HCT116 (cell line): Measurements from ENCODE around the gene SERTAD2. TPM values are rescaled to one million over a fixed set of nuclear protein-coding genes. Genes with fewer than 3 reads are reported as not detected.

ENCODE experiments used
- ATAC-seq: fragments of 200-7000 bp; cut with Tn5 transposase; 2 replicates; pipeline ENCODE4 v1.9.1; 2020; ENCODE audit warnings: mild to moderate bottlenecking, moderate library complexity
- BruUV-seq: library from RNA; stranded (reverse); fragments of 400-500 nt; replicated peaks from 2 replicates; lab custom pipeline; 2021; lab: Mats Ljungman, UMichigan
- CTCF ChIA-PET: fragments of 300-600 bp; sonication (Branson Sonifier 250); formaldehyde crosslinking; loops from one replicate; lab custom pipeline; 2021; ENCODE audit warnings: antibody characterized with exemption; lab: Charles Lee
- POLR2A ChIA-PET: fragments of 300-600, 350-600 bp; sonication (Branson Sonifier 250); formaldehyde crosslinking; loops from one replicate; lab custom pipeline; 2021; ENCODE audit warnings: antibody characterized with exemption; lab: Charles Lee
- RAD21 ChIA-PET, 2 experiments: fragments of 300-600 bp; sonication (Branson Sonifier 250); formaldehyde crosslinking; loops; one replicate each; lab custom pipeline; 2023; ENCODE audit warnings: low total read pairs in 2 of 2; ENCODE audit not compliant: uncharacterized antibody in 2 of 2, unreplicated experiment in 2 of 2, low non-redundant PET in 1 of 2; lab: Charles Lee
- DNase-seq: peaks from one replicate; pipeline ENCODE4 v3.0.0-alpha.2; 2010; ENCODE audit warnings: low read depth, low spot score
- H2AFZ ChIP-seq: fragments of 200-600 bp; shearing (Covaris generic), sonication (generic); 2 replicates; pipeline ENCODE4 v1.6.1; 2017; ENCODE audit warnings: low read depth, mixed run types, mixed read lengths, antibody characterized with exemption, low read length; ENCODE audit not compliant: poor library complexity, severe bottlenecking
- H3K27ac ChIP-seq: 2 replicates; pipeline ENCODE4 v1.5.1; 2012; ENCODE audit warnings: low read depth, low read length
- H3K27me3 ChIP-seq: fragments of 200-600 bp; sonication (generic); 2 replicates; pipeline ENCODE4 v1.6.1; 2016; ENCODE audit warnings: mixed run types, low read length, mixed read lengths; ENCODE audit not compliant: insufficient read depth
- H3K36me3 ChIP-seq, 2 experiments: fragments of 200-500 bp in 1 of 2; fragments of 200-600 bp in 1 of 2; sonication (Bioruptor generic) in 1 of 2; sonication (generic) in 1 of 2; 2 replicates each; pipeline versions ENCODE4 v1.5.1 to v1.6.1; 2014 to 2016; ENCODE audit warnings: low read length in 2 of 2, inconsistent platforms in 1 of 2, mixed read lengths in 1 of 2, mixed run types in 1 of 2; ENCODE audit not compliant: insufficient read depth in 2 of 2, control insufficient read depth in 1 of 2
- H3K4me1 ChIP-seq, 2 experiments: fragments of 200-600 bp in 1 of 2; sonication (generic) in 1 of 2; 2 replicates each; pipeline versions ENCODE4 v1.5.1 to v1.6.1; 2012 to 2017; ENCODE audit warnings: low read length in 2 of 2, inconsistent platforms in 1 of 2, mild to moderate bottlenecking in 1 of 2, mixed read lengths in 1 of 2, mixed run types in 1 of 2, moderate library complexity in 1 of 2; ENCODE audit not compliant: insufficient read depth in 2 of 2, control insufficient read depth in 1 of 2
- H3K4me2 ChIP-seq: fragments of 200-600 bp; sonication (generic); 2 replicates; pipeline ENCODE4 v1.6.1; 2017; ENCODE audit warnings: mixed run types, low read length, mixed read lengths
- H3K4me3 ChIP-seq, 2 experiments: fragments of 200-600 bp in 1 of 2; sonication (generic) in 1 of 2; replicated peaks in 1 of 2; 2 replicates each; pipeline ENCODE4 v1.5.1; 2011 to 2016; ENCODE audit warnings: low read length in 2 of 2, control low read depth in 1 of 2, low read depth in 1 of 2, mild to moderate bottlenecking in 1 of 2, mixed read lengths in 1 of 2, mixed run types in 1 of 2
- H3K79me2 ChIP-seq: fragments of 200-600 bp; sonication (generic); 2 replicates; pipeline ENCODE4 v1.6.1; 2017; ENCODE audit warnings: mild to moderate bottlenecking, mixed run types, low read length, moderate library complexity, mixed read lengths; ENCODE audit not compliant: insufficient read depth
- H3K9ac ChIP-seq: fragments of 200-600 bp; sonication (generic); 2 replicates; pipeline ENCODE4 v1.6.1; 2016; ENCODE audit warnings: low read length, mixed read lengths
- H3K9me2 ChIP-seq: fragments of 200-600 bp; sonication (generic), shearing (Covaris generic); 2 replicates; pipeline ENCODE4 v1.6.1; 2017; ENCODE audit warnings: mixed run types, mild to moderate bottlenecking, moderate library complexity; ENCODE audit not compliant: insufficient read depth
- H3K9me3 ChIP-seq, 2 experiments: fragments of 200-500 bp in 1 of 2; fragments of 200-600 bp in 1 of 2; sonication (Bioruptor generic) in 1 of 2; sonication (generic) in 1 of 2; 2 replicates each; pipeline ENCODE4 v1.6.1; 2014 to 2017; ENCODE audit warnings: low read length in 2 of 2, mixed read lengths in 2 of 2, inconsistent platforms in 1 of 2, low read depth in 1 of 2, mild to moderate bottlenecking in 1 of 2, mixed run types in 1 of 2, moderate library complexity in 1 of 2; ENCODE audit not compliant: control insufficient read depth in 1 of 2, insufficient read depth in 1 of 2
- H4K20me1 ChIP-seq: fragments of 200-600 bp; sonication (generic), shearing (Covaris generic); 2 replicates; pipeline ENCODE4 v1.6.1; 2017; ENCODE audit warnings: mixed run types, mild to moderate bottlenecking, moderate library complexity; ENCODE audit not compliant: insufficient read depth
- CEBPB ChIP-seq: IDR thresholded peaks from 2 replicates; pipeline ENCODE4 v1.6.1; 2012; ENCODE audit warnings: low read depth
- EGR1 ChIP-seq: IDR thresholded peaks from 2 replicates; pipeline ENCODE4 v1.6.1; 2012; ENCODE audit warnings: low read depth
- ELF1 ChIP-seq: IDR thresholded peaks from 2 replicates; pipeline ENCODE4 v1.6.1; 2012; ENCODE audit warnings: low read depth, borderline replicate concordance
- EZH2 ChIP-seq: fragments of 200-600 bp; sonication (generic); IDR thresholded peaks from 2 replicates; pipeline ENCODE4 v1.6.1; 2017; ENCODE audit warnings: antibody characterized with exemption, mixed run types
- FOSL1 ChIP-seq: IDR thresholded peaks from 2 replicates; pipeline ENCODE4 v1.6.1; 2012; ENCODE audit warnings: low read depth
- RAD21 ChIP-seq: IDR thresholded peaks from 2 replicates; pipeline ENCODE4 v1.6.1; 2012; ENCODE audit warnings: low read depth, mild to moderate bottlenecking
- TCF7L2 ChIP-seq: IDR thresholded peaks from 2 replicates; pipeline ENCODE4 v1.7.0; 2011; ENCODE audit warnings: borderline replicate concordance, inconsistent platforms; ENCODE audit not compliant: insufficient read depth, insufficient read length; ENCODE audit errors: extremely low read depth
- YY1 ChIP-seq: IDR thresholded peaks from 2 replicates; pipeline ENCODE4 v1.6.1; 2011; ENCODE audit warnings: low read length, low read depth, moderate library complexity, mild to moderate bottlenecking; ENCODE audit not compliant: insufficient replicate concordance; ENCODE audit errors: extremely low read depth
- ZNF274 ChIP-seq: fragments of 200-500 bp; sonication (Bioruptor generic); IDR thresholded peaks from 2 replicates; pipeline ENCODE4 v1.6.1; 2014; ENCODE audit warnings: mild to moderate bottlenecking, low read depth, low read length, inconsistent platforms
- intact Hi-C: fragments of 100-400 bp; cut with micrococcal nuclease; formaldehyde crosslinking; loops from 2 replicates; pipeline ENCODE4 v1.10.0; 2022
- total RNA-seq: library from RNA; stranded (reverse); gene quantifications from one replicate; pipeline ENCODE4 v1.2.1, GENCODE V29; 2021; ENCODE audit not compliant: unreplicated experiment
- TF ChIP-seq, protein P1 (sequence below), 3 experiments: fragments of 200-600 bp in 1 of 3; sonication (generic) in 1 of 3; IDR thresholded peaks in 2 of 3; conservative IDR thresholded peaks in 1 of 3; 2 replicates each; pipeline ENCODE4 v1.5.1; 2012 to 2017; ENCODE audit warnings: low read depth in 2 of 3, low read length in 2 of 3, antibody characterized with exemption in 1 of 3, borderline replicate concordance in 1 of 3, control low read depth in 1 of 3, mild to moderate bottlenecking in 1 of 3, mixed read lengths in 1 of 3, mixed run types in 1 of 3, moderate library complexity in 1 of 3; ENCODE audit not compliant: insufficient read depth in 1 of 3
- TF ChIP-seq, protein P2 (sequence below): IDR thresholded peaks from 2 replicates; pipeline ENCODE4 v1.6.1; 2012
- TF ChIP-seq, protein P3 (sequence below): IDR thresholded peaks from 2 replicates; pipeline ENCODE4 v1.6.1; 2012

Gene SERTAD2
- total RNA-seq, 1 experiment from 2014 or later: 80.1 TPM

DNA sequence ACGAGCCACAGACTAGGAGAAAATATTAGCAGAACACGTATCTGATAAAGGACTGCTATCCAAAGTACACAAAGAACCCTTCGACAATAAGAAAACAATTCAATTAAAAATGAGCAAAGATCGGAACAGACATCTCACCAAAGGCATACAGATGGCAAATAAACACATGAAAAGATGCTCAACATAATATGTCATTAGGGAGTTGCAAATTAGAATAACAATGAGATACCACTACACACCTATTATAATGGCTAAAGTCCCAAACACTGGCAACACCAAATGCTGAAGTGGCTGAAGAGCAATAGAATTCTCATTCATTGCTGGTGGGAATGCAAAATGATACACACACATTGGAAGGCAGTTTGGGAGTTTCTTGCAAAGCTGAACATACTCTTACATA, 33.1 kb downstream of the SERTAD2 start:
- no peaks in the 10 kb centered on the region for H3K27me3 ChIP-seq
- no peaks in the 10 kb centered on the region for H4K20me1 ChIP-seq
- H3K36me3 ChIP-seq: no peaks in the 10 kb centered on the region
- ATAC-seq (no peak), DNase-seq (no peak)
- no peak overlapping the region for H2AFZ ChIP-seq
- ChIA-PET RAD21 (no interaction called here), POLR2A (no interaction called here), CTCF (interaction anchor here (0.9 to 2.4 kb wide), 2 partner anchors 33 to 98 kb away, joined by 3 to 6 read pairs; no protein-coding TSS in a partner anchor)
- no peaks in the 10 kb centered on the region for H3K9me3 ChIP-seq
- TF ChIP-seq RAD21 (no peak), EGR1 (no peak), CEBPB (no peak), YY1 (no peak), FOSL1 (no peak), EZH2 (no peak), TCF7L2 (no peak), ZNF274 (no peak), ELF1 (no peak)
- TF ChIP-seq, protein P1, sequence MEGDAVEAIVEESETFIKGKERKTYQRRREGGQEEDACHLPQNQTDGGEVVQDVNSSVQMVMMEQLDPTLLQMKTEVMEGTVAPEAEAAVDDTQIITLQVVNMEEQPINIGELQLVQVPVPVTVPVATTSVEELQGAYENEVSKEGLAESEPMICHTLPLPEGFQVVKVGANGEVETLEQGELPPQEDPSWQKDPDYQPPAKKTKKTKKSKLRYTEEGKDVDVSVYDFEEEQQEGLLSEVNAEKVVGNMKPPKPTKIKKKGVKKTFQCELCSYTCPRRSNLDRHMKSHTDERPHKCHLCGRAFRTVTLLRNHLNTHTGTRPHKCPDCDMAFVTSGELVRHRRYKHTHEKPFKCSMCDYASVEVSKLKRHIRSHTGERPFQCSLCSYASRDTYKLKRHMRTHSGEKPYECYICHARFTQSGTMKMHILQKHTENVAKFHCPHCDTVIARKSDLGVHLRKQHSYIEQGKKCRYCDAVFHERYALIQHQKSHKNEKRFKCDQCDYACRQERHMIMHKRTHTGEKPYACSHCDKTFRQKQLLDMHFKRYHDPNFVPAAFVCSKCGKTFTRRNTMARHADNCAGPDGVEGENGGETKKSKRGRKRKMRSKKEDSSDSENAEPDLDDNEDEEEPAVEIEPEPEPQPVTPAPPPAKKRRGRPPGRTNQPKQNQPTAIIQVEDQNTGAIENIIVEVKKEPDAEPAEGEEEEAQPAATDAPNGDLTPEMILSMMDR (IDR thresholded peaks at IDR 0.05 in 2 of 3, conservative IDR thresholded peaks at IDR 0.05 in 1 of 3; ENCODE audit: borderline replicate concordance in 1 of 3, insufficient read depth in 1 of 3, low read depth in 2 of 3, low read length in 2 of 3): no peak
- TF ChIP-seq, protein P2, sequence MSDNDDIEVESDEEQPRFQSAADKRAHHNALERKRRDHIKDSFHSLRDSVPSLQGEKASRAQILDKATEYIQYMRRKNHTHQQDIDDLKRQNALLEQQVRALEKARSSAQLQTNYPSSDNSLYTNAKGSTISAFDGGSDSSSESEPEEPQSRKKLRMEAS: no peak
- TF ChIP-seq, protein P3, sequence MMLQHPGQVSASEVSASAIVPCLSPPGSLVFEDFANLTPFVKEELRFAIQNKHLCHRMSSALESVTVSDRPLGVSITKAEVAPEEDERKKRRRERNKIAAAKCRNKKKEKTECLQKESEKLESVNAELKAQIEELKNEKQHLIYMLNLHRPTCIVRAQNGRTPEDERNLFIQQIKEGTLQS: no peak
- H3K4me3 ChIP-seq: no peak overlapping the region
- H3K27ac ChIP-seq: no peak overlapping the region
- no peak overlapping the region for H3K9ac ChIP-seq
- intact Hi-C loops: no loop called here
- no peaks in the 10 kb centered on the region for H3K4me1 ChIP-seq
- no TSS peak for BruUV-seq
- H3K4me2 ChIP-seq: no peak overlapping the region
- H3K9me2 ChIP-seq: no peaks in the 10 kb centered on the region
- H3K79me2 ChIP-seq: no peaks in the 10 kb centered on the region
